Ovary (tissue), 9 donors: ENCODE measurements around the gene PEX10. TPM values are rescaled to one million over a fixed set of nuclear protein-coding genes. Genes with fewer than 3 reads are reported as not detected.

Experiments
- DNase-seq, 5 donors: peaks; one replicate each; pipeline ENCODE4 v3.0.0-alpha.2; 2019 to 2020
- H3K27ac ChIP-seq, 2 donors: fragments of 200-600 bp; one replicate each; pipeline versions ENCODE4 v1.5.1 to v1.8.0; 2019 to 2022
- H3K27me3 ChIP-seq: fragments of 200-600 bp; one replicate; pipeline ENCODE4 v1.8.0; 2022
- H3K36me3 ChIP-seq: fragments of 200-600 bp; sonication (generic); one replicate; pipeline ENCODE4 v1.5.1; 2019
- H3K4me1 ChIP-seq: one replicate; pipeline ENCODE4 v1.8.1; 2013; ENCODE audit warnings: mild to moderate bottlenecking, moderate library complexity; ENCODE audit not compliant: insufficient read depth
- H3K4me3 ChIP-seq: fragments of 200-600 bp; sonication (generic); one replicate; pipeline ENCODE4 v1.5.1; 2017
- H3K9me3 ChIP-seq, 2 donors: fragments of 200-600 bp in 1 of 2; sonication (generic) in 1 of 2; one replicate each; pipeline versions ENCODE4 v1.5.1 to v1.8.1; 2013 to 2019; ENCODE audit warnings: mild to moderate bottlenecking in 1 of 2, moderate library complexity in 1 of 2
- CTCF ChIP-seq, 3 donors: fragments of 450-650 bp in 2 of 3; fragments of 200-600 bp in 1 of 3; IDR thresholded peaks; one replicate each; pipeline versions ENCODE4 v1.5.1 to v1.8.0; 2016 to 2022; ENCODE audit warnings: antibody characterized with exemption in 3 of 3, mild to moderate bottlenecking in 1 of 3
- EP300 ChIP-seq: sonication (generic); formaldehyde crosslinking; IDR thresholded peaks from one replicate; pipeline ENCODE4 v1.6.1; 2017; ENCODE audit warnings: antibody characterized with exemption
- POLR2A ChIP-seq: fragments of 450-650 bp; IDR thresholded peaks from one replicate; pipeline ENCODE4 v1.6.1; 2017; ENCODE audit warnings: antibody characterized with exemption, mild to moderate bottlenecking, moderate library complexity
- WGBS, 3 donors: extraction: QIAGEN DNeasy Blood & Tissue Kit in 1 of 3; methylation state at CpG; one replicate each; pipeline versions ENCODE4 v1.1.5 to v1.1.7; 2013 to 2017; 5-methylcytosine and 5-hydroxymethylcytosine counted together
- intact Hi-C, 4 donors: fragments of 100-400 bp; cut with DNase I; formaldehyde crosslinking; loops; one replicate each; pipeline versions ENCODE4 v1.11.0 to v1.15.1; 2022 to 2023
- polyA plus RNA-seq, 2 donors: library from polyadenylated mRNA; stranded (reverse); fragments of 200-250 nt in 1 of 2; fragments of 350-450 nt in 1 of 2; fragmentation: Illumina TruSeq in 1 of 2; extraction: RNeasy Lipid Tissue Mini Kit (QIAGEN cat#74804) in 1 of 2; gene quantifications; one replicate each; pipeline ENCODE4 v1.2.3, GENCODE V29; 2013 to 2014
- total RNA-seq, 7 donors: library from RNA; depleted of rRNA in 2 of 7; stranded (reverse); fragments of >200 nt in 2 of 7; fragmentation: NEBNext Ultra II Directional in 3 of 7; extraction: Animal tissue kit (Norgen Biotek cat#: 25700) in 3 of 7; gene quantifications; one replicate each; pipeline versions ENCODE4 v1.1.0 to v1.2.4, GENCODE V29; 2016 to 2023
- donor health status: DM: no; HTN: no; CAD: no; lungs with moderate emphysema.
- donor health status: DM: no; HTN: no; CAD: no.
- donor health status: Bipolar disorder and iron deficiency.
- donor health status: DM: yes; HTN: yes; CAD: no.
- donor health status: DM: no; HTN: no; CAD: no.
- donor health status: DM: yes; HTN: yes; CAD: no.

Gene PEX10
- total and polyA plus RNA-seq, 9 donors: 14.4 to 25.9 (median 19.3) TPM

- WGBS, 3 donors: 28 to 42% (median 30%) methylated on average over 38 of the region's 38 CpGs
- no peaks in the 10 kb centered on the region for H3K27me3 ChIP-seq
- H3K27ac ChIP-seq: no peak overlapping the region
- no peak for TF ChIP-seq EP300
- no peak for TF ChIP-seq POLR2A
- TF ChIP-seq CTCF (IDR thresholded peaks at IDR 0.05): no peak
- H3K9me3 ChIP-seq: no peaks in the 10 kb centered on the region
- peak in 1 of 5 donors; percentile 43 for DNase-seq
- intact Hi-C loops: no loop called here
- no peak overlapping the region for H3K4me3 ChIP-seq
- H3K36me3 ChIP-seq: no peaks in the 10 kb centered on the region
- H3K4me1 ChIP-seq: no peaks in the 10 kb centered on the region
These were observed 57.6 kb downstream of the PEX10 start for GRCh38 chr1:2354511-2355372.

Other genes starting within 250 kb of the PEX10 start
- 10 to 100 TPM; 32.7 to 96.1 (median 61.7) TPM for gene FAAP20, start 217.8 kb downstream of the PEX10 start, total RNA-seq
- 10 to 100 TPM in 1 of 2 donors, 1 to 10 TPM in 1; 3.4 to 69.2 TPM for gene FAAP20, start 217.8 kb downstream of the PEX10 start, polyA plus RNA-seq
- gene SKI, start 184.2 kb downstream of the PEX10 start, total RNA-seq: 100 to 1,000 TPM in 3 of 7 donors, 10 to 100 TPM in 4; 27.8 to 109 (median 84.3) TPM
- gene SKI, start 184.2 kb downstream of the PEX10 start, polyA plus RNA-seq: 10 to 100 TPM; 36.3 to 47.0 TPM
- 10 to 100 TPM; 15.6 to 24.2 (median 17.8) TPM for gene MORN1, start 21.0 kb downstream of the PEX10 start, total RNA-seq
- 1 to 10 TPM; 1.7 to 8.6 TPM for gene MORN1, start 21.0 kb downstream of the PEX10 start, polyA plus RNA-seq
- 100 to 1,000 TPM in 3 of 7 donors, 10 to 100 TPM in 4; 51.0 to 130 (median 99.0) TPM for gene RER1, start 20.7 kb downstream of the PEX10 start, total RNA-seq
- 100 to 1,000 TPM in 1 of 2 donors, 10 to 100 TPM in 1; 66.0 to 224 TPM for gene RER1, start 20.7 kb downstream of the PEX10 start, polyA plus RNA-seq
- under 1 TPM in 6 of 7 donors, not detected in 1; 0.05 to 0.84 (median 0.47) TPM for gene PLCH2, start 63.7 kb upstream of the PEX10 start, total RNA-seq
- gene PLCH2, start 63.7 kb upstream of the PEX10 start, polyA plus RNA-seq: under 1 TPM; 0.08 to 0.19 TPM
- 10 to 100 TPM; 19.7 to 33.3 (median 29.1) TPM for gene PANK4, start 114.0 kb upstream of the PEX10 start, total RNA-seq
- 10 to 100 TPM; 14.7 to 17.1 TPM for gene PANK4, start 114.0 kb upstream of the PEX10 start, polyA plus RNA-seq
- gene HES5, start 117.7 kb upstream of the PEX10 start, total RNA-seq: under 1 TPM in 3 of 7 donors, not detected in 4; 0.25 to 0.53 (median 0.31) TPM
- gene HES5, start 117.7 kb upstream of the PEX10 start, polyA plus RNA-seq: under 1 TPM; 0.13 to 0.36 TPM
- 10 to 100 TPM; 33.3 to 78.5 (median 60.5) TPM for gene TNFRSF14, start 143.8 kb upstream of the PEX10 start, total RNA-seq
- gene TNFRSF14, start 143.8 kb upstream of the PEX10 start, polyA plus RNA-seq: 10 to 100 TPM in 1 of 2 donors, 1 to 10 TPM in 1; 4.3 to 57.6 TPM
- gene PRXL2B, start 174.2 kb upstream of the PEX10 start, total RNA-seq: 10 to 100 TPM in 6 of 7 donors, 1 to 10 TPM in 1; 3.2 to 34.1 (median 20.2) TPM
- gene PRXL2B, start 174.2 kb upstream of the PEX10 start, polyA plus RNA-seq: 1 to 10 TPM; 7.0 to 9.6 TPM
- gene MMEL1, start 220.5 kb upstream of the PEX10 start, total RNA-seq: 1 to 10 TPM in 3 of 7 donors, under 1 TPM in 1, not detected in 3; 0.45 to 7.9 (median 1.1) TPM
- 1 to 10 TPM in 1 of 2 donors, under 1 TPM in 1; 0.42 to 1.1 TPM for gene MMEL1, start 220.5 kb upstream of the PEX10 start, polyA plus RNA-seq